Measurements from ENCODE around the gene PAMR1. TPM values are rescaled to one million over a fixed set of nuclear protein-coding genes. Genes with fewer than 3 reads are reported as not detected.

Gene PAMR1
- total and polyA plus RNA-seq, 7 donors, result 0.92 to 26.5 (median 7.8) TPM

DNA sequence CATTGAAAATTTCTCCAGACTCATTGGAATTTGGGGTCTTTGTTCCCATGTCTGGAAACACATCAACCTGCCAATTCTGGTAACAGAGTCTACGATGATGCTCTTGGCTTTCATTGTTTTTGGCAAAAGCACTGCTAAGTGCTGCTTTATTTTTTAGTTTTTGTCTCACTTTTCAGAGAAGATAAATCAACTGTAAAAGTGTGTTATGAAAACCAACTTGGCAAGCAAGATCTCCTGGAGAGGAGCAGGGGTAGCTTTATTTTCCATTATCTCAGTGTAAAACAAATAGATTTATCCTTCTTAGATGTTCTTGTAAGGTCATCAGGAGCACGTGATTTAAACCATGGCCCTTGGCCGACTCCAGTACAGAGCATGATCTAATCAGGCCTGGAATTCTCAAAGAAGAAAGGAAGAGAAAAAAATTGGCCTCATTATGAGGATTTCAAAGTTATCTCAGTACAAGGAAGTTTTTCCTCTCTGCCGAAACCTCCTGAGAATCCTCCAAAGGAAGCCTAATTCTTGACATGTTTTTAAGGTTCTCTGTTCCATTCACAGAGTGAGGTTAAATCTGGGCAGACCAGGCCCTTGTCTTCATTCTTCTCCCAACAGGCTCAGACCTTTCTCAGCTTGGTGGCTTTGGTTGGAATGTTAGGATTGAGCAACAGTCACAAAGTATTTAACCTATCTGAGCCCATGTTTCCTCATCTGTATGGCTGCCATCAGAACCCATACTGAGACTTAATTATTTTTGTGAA is 16.4 kb upstream of the PAMR1 start:
- TF ChIP-seq POLR2A (IDR thresholded peaks at IDR 0.05) (no peak), POLR2AphosphoS5 (IDR thresholded peaks at IDR 0.05) (peak; percentile 29 to 59 (median 57)), EP300 (IDR thresholded peaks at IDR 0.05) (no peak)
- TF ChIP-seq, protein P1, sequence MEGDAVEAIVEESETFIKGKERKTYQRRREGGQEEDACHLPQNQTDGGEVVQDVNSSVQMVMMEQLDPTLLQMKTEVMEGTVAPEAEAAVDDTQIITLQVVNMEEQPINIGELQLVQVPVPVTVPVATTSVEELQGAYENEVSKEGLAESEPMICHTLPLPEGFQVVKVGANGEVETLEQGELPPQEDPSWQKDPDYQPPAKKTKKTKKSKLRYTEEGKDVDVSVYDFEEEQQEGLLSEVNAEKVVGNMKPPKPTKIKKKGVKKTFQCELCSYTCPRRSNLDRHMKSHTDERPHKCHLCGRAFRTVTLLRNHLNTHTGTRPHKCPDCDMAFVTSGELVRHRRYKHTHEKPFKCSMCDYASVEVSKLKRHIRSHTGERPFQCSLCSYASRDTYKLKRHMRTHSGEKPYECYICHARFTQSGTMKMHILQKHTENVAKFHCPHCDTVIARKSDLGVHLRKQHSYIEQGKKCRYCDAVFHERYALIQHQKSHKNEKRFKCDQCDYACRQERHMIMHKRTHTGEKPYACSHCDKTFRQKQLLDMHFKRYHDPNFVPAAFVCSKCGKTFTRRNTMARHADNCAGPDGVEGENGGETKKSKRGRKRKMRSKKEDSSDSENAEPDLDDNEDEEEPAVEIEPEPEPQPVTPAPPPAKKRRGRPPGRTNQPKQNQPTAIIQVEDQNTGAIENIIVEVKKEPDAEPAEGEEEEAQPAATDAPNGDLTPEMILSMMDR (IDR thresholded peaks at IDR 0.05), result no peak
- Histone ChIP-seq H3K27ac (peak overlapping the region; percentile 51 to 71 (median 67)), H3K36me3 (no peaks in the 10 kb centered on the region), H3K4me3 (no peak overlapping the region), H3K27me3 (no peaks in the 10 kb centered on the region), H3K9me3 (no peaks in the 10 kb centered on the region), H3K4me1 (peaks cover 0 to 46% (median 20%) of the 10 kb centered on the region in 4 donors)
- intact Hi-C loops (cut with DNase I), result no loop called here
- DNase-seq, result peak; percentile 92
- WGBS, 2 donors, result 51 to 57% methylated on average over 4 of the region's 4 CpGs

- Histone ChIP-seq H3K4me1 (peaks cover 0 to 46% (median 25%) of the 10 kb centered on the region in 4 donors), H3K9me3 (no peaks in the 10 kb centered on the region), H3K27me3 (no peaks in the 10 kb centered on the region), H3K27ac (peak overlapping the region in 3 of 4 donors; percentile 63 to 71 (median 71)), H3K36me3 (no peaks in the 10 kb centered on the region), H3K4me3 (no peak overlapping the region)
- 81 to 85% methylated on average over 3 of the region's 3 CpGs for WGBS, 2 donors
- DNase-seq, result no peak
- no peak for TF ChIP-seq POLR2AphosphoS5 (IDR thresholded peaks at IDR 0.05)
- TF ChIP-seq POLR2A (IDR thresholded peaks at IDR 0.05), result no peak
- no peak for TF ChIP-seq EP300 (IDR thresholded peaks at IDR 0.05)
- TF ChIP-seq, protein P1 (IDR thresholded peaks at IDR 0.05), result no peak
- intact Hi-C loops (cut with DNase I), result no loop called here
Measured at GRCh38 chr11:35540526-35540925, 15.1 kb upstream of the PAMR1 start.

DNA sequence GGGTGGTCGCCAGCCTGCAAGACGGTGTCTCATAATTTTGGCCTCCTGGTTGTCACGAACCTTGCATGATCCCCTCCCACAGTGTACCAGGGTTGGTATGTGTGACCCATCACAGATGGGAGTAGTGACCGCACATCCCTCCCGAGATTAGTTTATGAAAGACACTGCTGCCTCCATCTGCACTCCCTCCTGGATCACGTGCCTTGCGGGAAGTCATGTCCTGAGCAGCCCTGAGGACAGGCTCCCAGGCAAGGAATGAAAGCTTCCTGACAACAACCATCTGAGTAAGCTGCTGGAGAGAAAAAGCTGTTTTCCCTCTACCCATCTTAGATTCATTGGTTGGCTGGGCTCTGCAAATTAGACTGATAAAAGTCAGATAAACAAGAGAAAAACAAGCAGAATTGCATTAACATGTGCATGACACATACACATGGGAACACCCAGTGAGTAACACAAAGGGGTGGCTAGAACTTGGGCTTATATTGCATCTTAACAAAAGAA is 14.4 kb upstream of the PAMR1 start:
- 49 to 57% methylated on average over 7 of the region's 7 CpGs for WGBS, 2 donors
- Histone ChIP-seq H3K4me1 (peaks cover 0 to 46% (median 26%) of the 10 kb centered on the region in 4 donors), H3K27ac (peak overlapping the region in 3 of 4 donors; percentile 63 to 71 (median 71)), H3K27me3 (no peaks in the 10 kb centered on the region), H3K36me3 (no peaks in the 10 kb centered on the region), H3K4me3 (no peak overlapping the region), H3K9me3 (no peaks in the 10 kb centered on the region)
- intact Hi-C loops (cut with DNase I), result no loop called here
- peak; percentile 90 for DNase-seq
- TF ChIP-seq EP300 (IDR thresholded peaks at IDR 0.05) (peak in 1 of 4 donors; percentile 8), POLR2A (IDR thresholded peaks at IDR 0.05) (no peak), POLR2AphosphoS5 (IDR thresholded peaks at IDR 0.05) (peak; percentile 43 to 78 (median 58))
- TF ChIP-seq, protein P1 (IDR thresholded peaks at IDR 0.05), result no peak

GRCh38 chr11:35539256-35539655 is 13.8 kb upstream of the PAMR1 start:
- no peak overlapping the region for H3K4me3 ChIP-seq
- intact Hi-C loops (cut with DNase I), result no loop called here
- no peak for DNase-seq
- no peaks in the 10 kb centered on the region for H3K27me3 ChIP-seq
- 52 to 61% methylated on average over 3 of the region's 3 CpGs for WGBS, 2 donors
- H3K36me3 ChIP-seq, result no peaks in the 10 kb centered on the region
- TF ChIP-seq EP300 (IDR thresholded peaks at IDR 0.05) (no peak), POLR2A (IDR thresholded peaks at IDR 0.05) (no peak), POLR2AphosphoS5 (IDR thresholded peaks at IDR 0.05) (no peak)
- H3K9me3 ChIP-seq, result no peaks in the 10 kb centered on the region
- peaks cover 0 to 46% (median 26%) of the 10 kb centered on the region in 4 donors for H3K4me1 ChIP-seq
- H3K27ac ChIP-seq, result peak overlapping the region in 3 of 4 donors; percentile 63 to 71 (median 71)

GRCh38 chr11:35536470-35536869 is 11.1 kb upstream of the PAMR1 start:
- Histone ChIP-seq H3K36me3 (no peaks in the 10 kb centered on the region), H3K4me1 (peaks cover 0 to 26% (median 14%) of the 10 kb centered on the region in 4 donors), H3K27me3 (no peaks in the 10 kb centered on the region), H3K4me3 (no peak overlapping the region), H3K9me3 (no peaks in the 10 kb centered on the region), H3K27ac (no peak overlapping the region)
- DNase-seq, result no peak
- TF ChIP-seq, protein P1 (IDR thresholded peaks at IDR 0.05), result no peak
- no peak for TF ChIP-seq POLR2A (IDR thresholded peaks at IDR 0.05)
- no peak for TF ChIP-seq POLR2AphosphoS5 (IDR thresholded peaks at IDR 0.05)
- TF ChIP-seq EP300 (IDR thresholded peaks at IDR 0.05), result no peak
- 69 to 80% methylated on average over 7 of the region's 7 CpGs for WGBS, 2 donors
- intact Hi-C loops (cut with DNase I), result no loop called here
